Activated B cell treated with CpG ODN at 0.5 μM for 24 hours (primary cell): ENCODE data around the gene EGFL7. TPM values are rescaled to one million over a fixed set of nuclear protein-coding genes. Genes with fewer than 3 reads are reported as not detected.
"Not testable (repeated sequence)": the region's sequence is repeated elsewhere in the genome, so short reads cannot be mapped to it uniquely, and the experiment has no call there.

Source experiments
- ATAC-seq: fragments of 200-7000 bp; cut with Tn5 transposase; one replicate; pipeline ENCODE4 v1.10.0; 2021; ENCODE audit warnings: low read depth, mild to moderate bottlenecking, moderate library complexity
- CTCF ChIA-PET: fragments of 350-600 bp; sonication (Branson Sonifier 250); formaldehyde crosslinking; loops from one replicate; lab custom pipeline; 2021; ENCODE audit warnings: antibody characterized with exemption; lab: Charles Lee
- POLR2A ChIA-PET: fragments of 350-600 bp; sonication (Branson Sonifier 250); formaldehyde crosslinking; loops from one replicate; lab custom pipeline; 2021; ENCODE audit warnings: antibody characterized with exemption; lab: Charles Lee
- DNase-seq: peaks from one replicate; pipeline ENCODE4 v3.0.0; 2022
- H3K27ac Mint-ChIP-seq: one replicate; pipeline ENCODE4 v1.8.0; 2020; ENCODE audit warnings: mixed read lengths
- H3K27me3 Mint-ChIP-seq: one replicate; pipeline ENCODE4 v1.8.0; 2021; ENCODE audit warnings: mixed read lengths
- H3K36me3 Mint-ChIP-seq: one replicate; pipeline ENCODE4 v1.8.0; 2021; ENCODE audit warnings: low read depth, mixed read lengths
- H3K4me1 Mint-ChIP-seq: one replicate; pipeline ENCODE4 v1.8.0; 2021; ENCODE audit warnings: mixed read lengths
- H3K4me3 Mint-ChIP-seq: one replicate; pipeline ENCODE4 v1.8.0; 2020; ENCODE audit warnings: mild to moderate bottlenecking, mixed read lengths
- H3K9me3 Mint-ChIP-seq: one replicate; pipeline ENCODE4 v1.8.0; 2020; ENCODE audit warnings: mixed read lengths
- intact Hi-C: fragments of 100-400 bp; cut with micrococcal nuclease; formaldehyde crosslinking; loops from one replicate; pipeline ENCODE4 v1.15.1; 2024
- total RNA-seq: library from RNA; stranded (reverse); gene quantifications from 2 replicates; pipeline ENCODE4 v1.2.3, GENCODE V29; 2022
- TF ChIP-seq, protein P1 (sequence below): fragments of 200-600 bp; IDR thresholded peaks from one replicate; pipeline ENCODE4 v1.8.0; 2022; ENCODE audit warnings: antibody characterized with exemption, mild to moderate bottlenecking

EGFL7 gene
- total RNA-seq, 1 donor from 2014 or later, result not detected

DNA sequence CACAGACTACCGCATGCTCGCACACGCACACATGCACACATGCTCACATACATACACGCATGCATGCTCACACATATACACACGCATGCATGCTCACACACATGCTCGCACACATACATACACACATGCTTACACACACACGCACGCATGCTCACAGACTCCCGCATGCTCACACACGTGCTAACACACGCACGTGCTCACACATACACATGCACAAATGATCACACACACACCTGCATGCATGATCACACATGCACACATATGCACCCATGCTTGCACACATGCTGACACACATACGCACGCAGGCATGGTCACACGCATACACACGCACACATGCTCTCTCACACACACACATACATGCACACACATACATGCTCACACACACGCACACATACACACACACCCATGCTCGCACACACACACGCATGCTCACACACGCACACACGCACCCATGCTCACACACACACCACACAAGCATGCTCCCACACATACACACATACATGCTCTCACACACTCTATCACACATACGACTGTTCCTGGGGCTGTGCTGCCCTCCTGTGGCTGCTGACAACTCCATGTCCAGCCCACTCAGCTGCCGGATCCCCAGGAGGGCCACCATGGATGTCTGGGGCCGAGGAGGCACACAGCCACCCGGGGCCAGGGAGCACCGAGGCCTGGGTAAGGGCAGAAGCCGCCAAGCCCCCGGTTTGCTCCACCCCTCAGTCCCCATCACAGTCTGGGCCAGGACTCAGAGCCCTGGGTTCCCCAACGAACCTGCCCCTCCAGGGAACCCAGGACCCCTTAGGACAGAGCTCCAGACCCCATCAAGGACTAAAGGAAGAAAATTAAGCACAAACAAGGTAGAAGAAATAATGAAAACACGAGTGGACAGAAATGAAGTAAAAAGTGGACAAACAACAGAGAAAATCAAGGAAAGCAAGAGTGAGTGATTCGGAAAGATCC is 31.4 kb upstream of the EGFL7 start:
- Mint-ChIP-seq H3K27ac (no peak overlapping the region), H3K4me3 (no peak overlapping the region), H3K4me1 (no peaks in the 10 kb centered on the region), H3K9me3 (no peaks in the 10 kb centered on the region), H3K36me3 (no peaks in the 10 kb centered on the region), H3K27me3 (peaks cover 14% of the 10 kb centered on the region)
- ATAC-seq (peak; percentile 93), DNase-seq (peak; percentile 74)
- ChIA-PET CTCF (interaction anchor here (0.5 to 1.4 kb wide), 5 partner anchors 41 to 147 kb away, joined by 4 to 37 read pairs (median 4); no protein-coding TSS in a partner anchor), POLR2A (no interaction called here)
- TF ChIP-seq, protein P1, sequence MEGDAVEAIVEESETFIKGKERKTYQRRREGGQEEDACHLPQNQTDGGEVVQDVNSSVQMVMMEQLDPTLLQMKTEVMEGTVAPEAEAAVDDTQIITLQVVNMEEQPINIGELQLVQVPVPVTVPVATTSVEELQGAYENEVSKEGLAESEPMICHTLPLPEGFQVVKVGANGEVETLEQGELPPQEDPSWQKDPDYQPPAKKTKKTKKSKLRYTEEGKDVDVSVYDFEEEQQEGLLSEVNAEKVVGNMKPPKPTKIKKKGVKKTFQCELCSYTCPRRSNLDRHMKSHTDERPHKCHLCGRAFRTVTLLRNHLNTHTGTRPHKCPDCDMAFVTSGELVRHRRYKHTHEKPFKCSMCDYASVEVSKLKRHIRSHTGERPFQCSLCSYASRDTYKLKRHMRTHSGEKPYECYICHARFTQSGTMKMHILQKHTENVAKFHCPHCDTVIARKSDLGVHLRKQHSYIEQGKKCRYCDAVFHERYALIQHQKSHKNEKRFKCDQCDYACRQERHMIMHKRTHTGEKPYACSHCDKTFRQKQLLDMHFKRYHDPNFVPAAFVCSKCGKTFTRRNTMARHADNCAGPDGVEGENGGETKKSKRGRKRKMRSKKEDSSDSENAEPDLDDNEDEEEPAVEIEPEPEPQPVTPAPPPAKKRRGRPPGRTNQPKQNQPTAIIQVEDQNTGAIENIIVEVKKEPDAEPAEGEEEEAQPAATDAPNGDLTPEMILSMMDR, result no peak
- intact Hi-C loops, result loop anchor here (1.0 kb wide), 2 partner anchors 143 to 292 kb away; no protein-coding TSS in a partner anchor

DNA sequence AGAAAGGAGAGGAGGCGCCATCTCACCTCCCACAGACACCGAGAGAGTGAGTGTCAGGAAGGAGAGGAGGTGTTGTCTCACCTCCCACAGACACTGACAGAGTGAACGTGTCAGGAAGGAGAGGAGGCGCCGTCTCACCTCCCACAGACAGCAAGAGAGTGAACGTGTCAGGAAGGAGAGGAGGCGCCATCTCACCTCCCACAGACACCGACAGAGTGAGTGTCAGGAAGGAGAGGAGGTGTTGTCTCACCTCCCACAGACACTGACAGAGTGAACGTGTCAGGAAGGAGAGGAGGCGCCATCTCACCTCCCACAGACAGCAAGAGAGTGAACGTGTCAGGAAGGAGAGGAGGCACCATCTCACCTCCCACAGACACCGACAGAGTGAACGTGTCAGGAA is 30.6 kb upstream of the EGFL7 start:
- CTCF ChIA-PET, result interaction anchor here (0.5 to 1.4 kb wide), 5 partner anchors 41 to 148 kb away, joined by 4 to 37 read pairs (median 4); no protein-coding TSS in a partner anchor
- H3K4me3 Mint-ChIP-seq, H3K27ac Mint-ChIP-seq, DNase-seq, H3K4me1 Mint-ChIP-seq, intact Hi-C loops, H3K36me3 Mint-ChIP-seq, ATAC-seq, POLR2A ChIA-PET, H3K9me3 Mint-ChIP-seq: not testable (repeated sequence)
- H3K27me3 Mint-ChIP-seq, result peaks cover 14% of the 10 kb centered on the region

DNA sequence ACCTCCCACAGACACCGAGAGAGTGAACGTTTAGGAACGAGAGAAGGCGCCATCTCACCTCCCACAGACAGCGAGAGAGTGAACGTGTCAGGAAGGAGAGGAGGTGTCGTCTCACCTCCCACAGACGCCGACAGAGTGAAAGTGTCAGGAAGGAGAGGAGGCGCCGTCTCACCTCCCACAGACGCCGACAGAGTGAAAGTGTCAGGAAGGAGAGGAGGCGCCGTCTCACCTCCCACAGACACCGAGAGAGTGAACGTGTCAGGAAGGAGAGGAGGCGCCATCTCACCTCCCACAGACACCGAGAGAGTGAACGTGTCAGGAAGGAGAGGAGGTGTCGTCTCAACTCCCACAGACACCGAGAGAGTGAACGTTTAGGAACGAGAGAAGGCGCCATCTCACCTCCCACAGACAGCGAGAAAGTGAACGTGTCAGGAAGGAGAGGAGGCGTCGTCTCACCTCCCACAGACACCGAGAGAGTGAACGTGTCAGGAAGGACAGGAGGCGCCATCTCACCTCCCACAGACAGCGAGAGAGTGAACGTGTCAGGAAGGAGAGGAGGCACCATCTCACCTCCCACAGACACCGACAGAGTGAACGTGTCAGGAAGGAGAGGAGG is 30.1 kb upstream of the EGFL7 start:
- intact Hi-C loops, result not testable (repeated sequence)
- peak; percentile 17 for DNase-seq

DNA sequence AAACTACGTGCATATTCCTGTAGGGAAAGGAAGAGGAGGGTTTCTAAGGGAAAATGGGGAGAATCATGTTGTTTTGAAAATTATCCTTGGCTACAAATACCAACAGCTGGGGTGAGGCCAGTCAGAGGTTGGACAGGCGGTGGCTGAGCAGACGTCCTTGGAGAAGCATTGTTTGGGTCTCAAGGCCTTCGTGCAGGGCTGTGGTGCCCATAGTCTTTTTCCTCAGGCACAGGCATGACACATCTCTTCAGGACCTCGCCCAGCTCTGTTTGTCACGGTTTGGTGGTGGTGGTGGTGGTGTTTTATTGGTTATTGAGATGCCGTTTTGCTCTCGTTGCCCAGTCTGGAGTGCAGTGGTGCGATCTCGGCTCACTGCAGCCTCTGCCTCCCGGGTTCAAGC is 27.8 kb upstream of the EGFL7 start:
- Mint-ChIP-seq H3K36me3 (no peaks in the 10 kb centered on the region), H3K4me3 (no peak overlapping the region), H3K4me1 (no peaks in the 10 kb centered on the region), H3K27ac (no peak overlapping the region), H3K9me3 (no peaks in the 10 kb centered on the region), H3K27me3 (peaks cover 3% of the 10 kb centered on the region)
- POLR2A ChIA-PET, result no interaction called here
- TF ChIP-seq, protein P1, result no peak
- CTCF ChIA-PET, result no interaction called here
- intact Hi-C loops, result no loop called here
- ATAC-seq (no peak), DNase-seq (no peak)

More for the DNA sequence above, 30.1 kb upstream of the EGFL7 start:
- H3K4me1 Mint-ChIP-seq, H3K4me3 Mint-ChIP-seq, H3K9me3 Mint-ChIP-seq, POLR2A ChIA-PET, ATAC-seq, H3K36me3 Mint-ChIP-seq, H3K27ac Mint-ChIP-seq: not testable (repeated sequence)
- CTCF ChIA-PET, result interaction anchor here (1.4 kb wide), 3 partner anchors 144 to 148 kb away, joined by 3 to 37 read pairs (median 17); no protein-coding TSS in a partner anchor
- H3K27me3 Mint-ChIP-seq, result peaks cover 11% of the 10 kb centered on the region

DNA sequence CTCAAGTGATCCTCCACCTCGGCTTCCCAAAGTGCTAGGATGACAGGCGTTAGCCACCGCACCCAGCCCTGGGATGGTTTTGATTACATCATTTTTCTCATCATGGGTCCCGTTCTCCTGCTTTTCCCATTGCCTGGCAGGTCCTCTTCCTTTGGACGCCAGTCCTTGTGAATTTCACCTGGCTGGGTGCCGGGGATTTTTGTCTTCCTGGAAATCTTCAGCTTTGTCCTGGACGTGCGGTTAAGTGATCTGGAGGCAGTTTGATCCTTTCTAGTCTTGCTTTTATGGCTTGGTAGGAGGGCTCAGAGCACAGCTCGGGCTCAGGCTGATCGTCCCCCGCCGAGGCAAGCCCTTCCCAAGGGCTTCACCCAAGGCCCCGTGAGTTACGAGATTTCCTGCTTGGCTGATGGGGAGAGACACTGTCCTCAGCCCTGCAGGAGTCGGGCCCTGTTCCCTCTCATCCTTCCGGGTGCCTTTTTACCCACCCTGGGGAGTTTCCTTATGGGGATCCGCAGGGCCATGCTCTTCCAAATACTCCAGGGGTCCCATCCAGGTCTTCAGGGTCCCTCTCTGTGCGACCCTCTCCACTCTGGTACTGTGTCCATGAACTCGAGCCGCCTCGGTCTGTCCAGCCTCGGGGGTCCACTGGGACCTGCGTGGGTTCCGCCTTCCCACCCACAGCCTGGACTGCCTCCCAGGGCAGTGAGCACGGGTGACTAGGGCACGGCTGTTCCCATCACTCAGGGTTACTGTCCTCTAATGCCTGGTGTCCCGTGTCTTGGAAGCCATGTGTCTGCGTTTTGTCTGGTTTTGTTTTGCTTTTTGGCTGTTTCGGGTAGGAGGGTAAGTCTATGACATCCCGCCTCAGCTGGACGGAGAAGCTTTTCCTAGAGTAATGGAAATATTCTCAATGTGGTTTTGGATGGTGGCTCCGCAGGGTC is 22.3 kb upstream of the EGFL7 start:
- Mint-ChIP-seq H3K27ac (no peak overlapping the region), H3K4me3 (no peak overlapping the region), H3K4me1 (peaks cover 18% of the 10 kb centered on the region), H3K36me3 (no peaks in the 10 kb centered on the region), H3K9me3 (no peaks in the 10 kb centered on the region), H3K27me3 (peaks cover 14% of the 10 kb centered on the region)
- ChIA-PET POLR2A (no interaction called here), CTCF (no interaction called here)
- DNase-seq, result no peak
- TF ChIP-seq, protein P1, result no peak
- no peak for ATAC-seq
- intact Hi-C loops, result no loop called here
